Cardiac muscle cell (in vitro differentiated cells and primary cell): ENCODE measurements around the gene CCDC141. TPM values are rescaled to one million over a fixed set of nuclear protein-coding genes. Genes with fewer than 3 reads are reported as not detected.

Experiments
- DNase-seq, 2 donors: peaks; one replicate each; pipeline versions ENCODE4 v3.0.0 to v3.0.0-alpha.2; 2010 to 2017; ENCODE audit warnings: low read depth in 1 of 2, low spot score in 1 of 2
- H3K27ac ChIP-seq: fragments of 200-600 bp; sonication (generic); 2 replicates; pipeline ENCODE4 v1.5.1; 2016
- H3K27me3 ChIP-seq: fragments of 200-600 bp; sonication (generic); 2 replicates; pipeline ENCODE4 v1.6.0; 2016; ENCODE audit warnings: control low read depth
- H3K36me3 ChIP-seq: fragments of 200-600 bp; sonication (generic); 2 replicates; pipeline ENCODE4 v1.5.1; 2016; ENCODE audit warnings: control low read depth
- H3K4me1 ChIP-seq: fragments of 200-600 bp; sonication (generic); 2 replicates; pipeline ENCODE4 v1.8.1; 2017; ENCODE audit warnings: low read depth, mild to moderate bottlenecking, mixed run types
- H3K4me3 ChIP-seq: fragments of 200-600 bp; sonication (generic); 2 replicates; pipeline ENCODE4 v1.5.1; 2016; ENCODE audit warnings: mild to moderate bottlenecking
- H3K9me3 ChIP-seq: fragments of 200-600 bp; sonication (generic); 2 replicates; pipeline ENCODE4 v1.5.1; 2017; ENCODE audit warnings: low read depth, mild to moderate bottlenecking, control low read depth
- CTCF ChIP-seq: IDR thresholded peaks from 2 replicates; pipeline ENCODE4 v1.5.1; 2012; ENCODE audit warnings: low read depth, mild to moderate bottlenecking, low read length
- polyA plus RNA-seq: library from polyadenylated mRNA; unstranded; fragments of >200 nt; fragmentation: Nextera tagmentation; extraction: Ambion mirVana; gene quantifications from 2 replicates; pipeline ENCODE4 v1.2.1, GENCODE V29; 2016
- total RNA-seq: library from RNA; depleted of rRNA; stranded (reverse); fragments of >200 nt; gene quantifications from 2 replicates; pipeline ENCODE4 v1.2.3, GENCODE V29; 2016

CCDC141 gene
- total and polyA plus RNA-seq, 2 experiments from 2014 or later, result 134 to 213 TPM

DNA sequence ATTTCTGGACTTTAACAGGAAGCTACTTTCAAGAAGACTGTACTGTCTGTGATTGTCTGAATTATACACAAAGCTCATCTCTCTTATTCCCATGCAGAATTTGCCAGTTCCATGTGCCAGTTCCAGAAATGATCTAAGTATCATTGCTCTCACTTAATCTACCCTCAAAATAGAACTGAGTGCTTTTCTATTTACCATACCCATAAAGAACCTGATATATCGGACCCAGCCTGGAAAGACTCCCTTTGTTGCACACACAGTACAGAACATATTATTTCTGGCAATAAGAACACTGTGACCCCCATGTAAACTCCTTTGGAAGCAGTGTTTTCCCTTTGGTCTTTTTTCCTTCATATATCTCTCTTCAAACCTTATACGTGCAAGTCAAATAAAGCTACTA, 140.4 kb downstream of the CCDC141 start:
- Histone ChIP-seq H3K27ac (peak overlapping the region; percentile 63), H3K4me3 (no peak overlapping the region)
- no peak for TF ChIP-seq CTCF

GRCh38 chr2:178908810-178909209, 141.1 kb downstream of the CCDC141 start:
- H3K27me3 ChIP-seq, result no peaks in the 10 kb centered on the region
- H3K36me3 ChIP-seq, result peaks cover 68% of the 10 kb centered on the region
- H3K9me3 ChIP-seq, result no peaks in the 10 kb centered on the region
- no peak overlapping the region for H3K4me3 ChIP-seq
- H3K27ac ChIP-seq, result peak overlapping the region; percentile 63
- no peak for DNase-seq
- TF ChIP-seq CTCF, result no peak
- peaks cover 10% of the 10 kb centered on the region for H3K4me1 ChIP-seq

More for the DNA sequence above, 140.4 kb downstream of the CCDC141 start:
- Histone ChIP-seq H3K36me3 (peaks cover 64% of the 10 kb centered on the region), H3K27me3 (no peaks in the 10 kb centered on the region), H3K9me3 (no peaks in the 10 kb centered on the region), H3K4me1 (peaks cover 10% of the 10 kb centered on the region)
- DNase-seq, result no peak

GRCh38 chr2:178905261-178905660, 144.7 kb downstream of the CCDC141 start:
- Histone ChIP-seq H3K4me3 (no peak overlapping the region), H3K27ac (no peak overlapping the region), H3K4me1 (peaks cover 5% of the 10 kb centered on the region), H3K36me3 (peaks cover 55% of the 10 kb centered on the region), H3K9me3 (no peaks in the 10 kb centered on the region), H3K27me3 (no peaks in the 10 kb centered on the region)
- no peak for TF ChIP-seq CTCF
- DNase-seq, result no peak

DNA sequence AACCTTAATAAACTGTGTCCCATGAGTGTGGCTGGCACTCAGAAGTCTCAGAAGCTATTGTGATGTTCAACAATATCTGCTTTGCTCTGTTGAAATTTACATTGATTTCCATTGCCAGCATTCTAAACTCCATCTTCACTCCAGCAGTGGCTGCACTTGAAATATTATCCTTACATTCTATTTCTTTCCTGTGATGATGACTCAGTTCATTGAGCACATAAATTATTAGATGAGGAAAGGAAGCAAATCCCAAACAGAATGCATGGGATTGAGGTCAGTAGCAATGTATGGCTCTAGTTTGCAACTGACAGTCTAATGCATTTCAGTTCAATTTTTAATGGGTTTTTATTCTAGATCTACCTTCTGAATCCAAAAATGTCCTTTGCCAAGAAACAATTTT, 150.3 kb downstream of the CCDC141 start:
- no peak for TF ChIP-seq CTCF
- H3K4me3 ChIP-seq, result no peak overlapping the region
- H3K9me3 ChIP-seq, result no peaks in the 10 kb centered on the region
- no peak for DNase-seq
- H3K27me3 ChIP-seq, result no peaks in the 10 kb centered on the region
- H3K36me3 ChIP-seq, result peaks cover 29% of the 10 kb centered on the region
- H3K27ac ChIP-seq, result no peak overlapping the region
- peaks cover 9% of the 10 kb centered on the region for H3K4me1 ChIP-seq

DNA sequence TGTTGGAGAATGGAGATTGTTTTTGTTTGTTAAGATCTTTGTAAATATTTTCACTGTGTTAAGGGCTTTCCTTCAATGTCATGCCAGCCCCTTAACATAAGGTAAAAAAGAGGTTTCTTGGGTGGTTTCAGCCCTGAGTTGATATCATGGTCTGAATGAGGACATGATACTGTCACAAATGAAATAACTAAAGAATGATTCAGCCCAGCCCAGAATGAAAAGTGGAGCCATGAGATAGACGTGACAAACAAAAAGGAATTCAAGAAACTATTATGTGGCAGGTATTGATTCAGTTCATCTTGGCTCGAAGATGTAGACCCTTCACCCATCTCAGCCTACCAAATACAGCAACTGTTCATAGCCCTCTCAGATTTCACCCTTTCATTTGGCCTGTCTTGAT, 154.1 kb downstream of the CCDC141 start:
- TF ChIP-seq CTCF, result no peak
- Histone ChIP-seq H3K36me3 (peaks cover 22% of the 10 kb centered on the region), H3K4me1 (peaks cover 22% of the 10 kb centered on the region), H3K9me3 (no peaks in the 10 kb centered on the region), H3K27ac (peak overlapping the region; percentile 34), H3K27me3 (no peaks in the 10 kb centered on the region), H3K4me3 (no peak overlapping the region)
- DNase-seq, result no peak

DNA sequence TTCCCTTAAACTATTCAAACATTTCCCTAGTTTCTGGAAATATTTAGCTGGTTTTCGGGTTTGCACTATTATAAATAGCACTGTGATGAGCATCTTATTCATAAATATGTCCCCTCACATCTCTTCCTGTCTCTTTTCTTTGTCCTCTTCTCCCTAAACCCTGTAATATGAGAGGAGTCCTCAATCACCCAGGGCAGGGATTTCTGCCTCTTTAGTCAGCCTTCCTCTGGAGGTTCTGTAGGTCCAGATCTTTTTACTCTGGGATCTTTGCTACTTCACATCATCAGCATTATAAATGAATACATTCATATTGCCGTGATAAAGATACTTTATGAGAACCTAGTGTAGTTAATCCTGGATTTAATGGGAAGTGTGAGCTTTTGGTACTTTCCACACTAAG, 154.8 kb downstream of the CCDC141 start:
- Histone ChIP-seq H3K27ac (peak overlapping the region; percentile 34), H3K27me3 (no peaks in the 10 kb centered on the region), H3K9me3 (no peaks in the 10 kb centered on the region), H3K36me3 (peaks cover 22% of the 10 kb centered on the region), H3K4me1 (peaks cover 22% of the 10 kb centered on the region), H3K4me3 (no peak overlapping the region)
- no peak for TF ChIP-seq CTCF
- no peak for DNase-seq
